ENCODE results near the gene RNPEPL1. TPM values are rescaled to one million over a fixed set of nuclear protein-coding genes. Genes with fewer than 3 reads are reported as not detected.
"Not testable (repeated sequence)": the region's sequence is repeated elsewhere in the genome, so short reads cannot be mapped to it uniquely, and the experiment has no call there.

Gene RNPEPL1
- total and polyA plus RNA-seq, 7 donors = 48.8 to 79.6 (median 59.4) TPM

- no peak for ATAC-seq
- no peaks in the 10 kb centered on the region for H3K4me1 ChIP-seq
- H3K4me3 ChIP-seq = no peak overlapping the region
- DNase-seq = no peak
- TF ChIP-seq CTCF (IDR thresholded peaks at IDR 0.05) = no peak
- 95 to 98% (median 96%) methylated on average over 38 to 43 of the region's 43 CpGs for WGBS, 3 donors
- H3K9me3 ChIP-seq = no peaks in the 10 kb centered on the region
- H3K27ac ChIP-seq = no peak overlapping the region
- no peaks in the 10 kb centered on the region for H3K27me3 ChIP-seq (ENCODE audit: insufficient read depth in 3 of 3, low read length in 2 of 3)
- intact Hi-C loops (cut with DNase I) = no loop called here
- H3K36me3 ChIP-seq (ENCODE audit: insufficient read depth in 1 of 2, low read depth in 1 of 2) = peaks cover 0 to 19% of the 10 kb centered on the region in 2 donors
Measured at GRCh38 chr2:240538031-240538780, 30.1 kb upstream of the RNPEPL1 start.

GRCh38 chr2:240539101-240539500 lies 29.2 kb upstream of the RNPEPL1 start:
- intact Hi-C loops (cut with DNase I); DNase-seq; H3K9me3 ChIP-seq; H3K4me3 ChIP-seq; H3K27me3 ChIP-seq (ENCODE audit: insufficient read depth in 3 of 3, low read length in 2 of 3); ATAC-seq; H3K27ac ChIP-seq; H3K4me1 ChIP-seq: not testable (repeated sequence)
- WGBS, 3 donors = 97 to 98% (median 97%) methylated on average over 17 of the region's 17 CpGs
- peaks cover 0 to 19% of the 10 kb centered on the region in 2 donors for H3K36me3 ChIP-seq (ENCODE audit: insufficient read depth in 1 of 2, low read depth in 1 of 2)

GRCh38 chr2:240539906-240540305 lies 28.4 kb upstream of the RNPEPL1 start:
- H3K4me1 ChIP-seq = no peaks in the 10 kb centered on the region
- no peak overlapping the region for H3K4me3 ChIP-seq
- H3K36me3 ChIP-seq (ENCODE audit: insufficient read depth in 1 of 2, low read depth in 1 of 2) = peaks cover 0 to 19% of the 10 kb centered on the region in 2 donors
- no peak for TF ChIP-seq CTCF (IDR thresholded peaks at IDR 0.05)
- no peak for DNase-seq
- no peak for ATAC-seq
- no peaks in the 10 kb centered on the region for H3K27me3 ChIP-seq (ENCODE audit: insufficient read depth in 3 of 3, low read length in 2 of 3)
- intact Hi-C loops (cut with DNase I) = no loop called here
- H3K9me3 ChIP-seq = no peaks in the 10 kb centered on the region
- no peak overlapping the region for H3K27ac ChIP-seq

- H3K4me1 ChIP-seq = no peaks in the 10 kb centered on the region
- no peak overlapping the region for H3K4me3 ChIP-seq
- H3K36me3 ChIP-seq (ENCODE audit: insufficient read depth in 1 of 2, low read depth in 1 of 2) = peaks cover 0 to 19% of the 10 kb centered on the region in 2 donors
- 92 to 97% (median 96%) methylated on average over 4 of the region's 4 CpGs for WGBS, 3 donors
- H3K27me3 ChIP-seq (ENCODE audit: insufficient read depth in 3 of 3, low read length in 2 of 3) = no peaks in the 10 kb centered on the region
- H3K9me3 ChIP-seq = no peaks in the 10 kb centered on the region
- DNase-seq = no peak
- H3K27ac ChIP-seq = no peak overlapping the region
- intact Hi-C loops (cut with DNase I) = no loop called here
- ATAC-seq = no peak
- TF ChIP-seq CTCF (IDR thresholded peaks at IDR 0.05) = no peak
Measured at GRCh38 chr2:240551288-240551687, 17.0 kb upstream of the RNPEPL1 start.

- H3K9me3 ChIP-seq = no peaks in the 10 kb centered on the region
- no peak overlapping the region for H3K27ac ChIP-seq
- no peaks in the 10 kb centered on the region for H3K4me1 ChIP-seq
- WGBS, 3 donors = 40 to 52% (median 44%) methylated on average over 1 of the region's 1 CpG
- ATAC-seq = no peak
- intact Hi-C loops (cut with DNase I) = no loop called here
- TF ChIP-seq CTCF (IDR thresholded peaks at IDR 0.05) = no peak
- peaks cover 0 to 19% of the 10 kb centered on the region in 2 donors for H3K36me3 ChIP-seq (ENCODE audit: insufficient read depth in 1 of 2, low read depth in 1 of 2)
- DNase-seq = no peak
- no peaks in the 10 kb centered on the region for H3K27me3 ChIP-seq (ENCODE audit: insufficient read depth in 3 of 3, low read length in 2 of 3)
- no peak overlapping the region for H3K4me3 ChIP-seq
Measured at GRCh38 chr2:240551811-240552210, 16.5 kb upstream of the RNPEPL1 start.

All from psoas muscle (tissue), 8 donors.